GM21825 (cell line): Measurements from ENCODE around the gene IFNB1.
A peak's percentile ranks its signal among the peaks of the same experiment; 100 is the strongest.

Experiments used
- ATAC-seq: cut with Tn5 transposase; IDR thresholded peaks from one replicate; pipeline ENCODE4 v1.9.1; 2021; ENCODE audit warnings: mild to moderate bottlenecking, moderate library complexity; ENCODE audit not compliant: unreplicated experiment

IFNB1 gene

DNA sequence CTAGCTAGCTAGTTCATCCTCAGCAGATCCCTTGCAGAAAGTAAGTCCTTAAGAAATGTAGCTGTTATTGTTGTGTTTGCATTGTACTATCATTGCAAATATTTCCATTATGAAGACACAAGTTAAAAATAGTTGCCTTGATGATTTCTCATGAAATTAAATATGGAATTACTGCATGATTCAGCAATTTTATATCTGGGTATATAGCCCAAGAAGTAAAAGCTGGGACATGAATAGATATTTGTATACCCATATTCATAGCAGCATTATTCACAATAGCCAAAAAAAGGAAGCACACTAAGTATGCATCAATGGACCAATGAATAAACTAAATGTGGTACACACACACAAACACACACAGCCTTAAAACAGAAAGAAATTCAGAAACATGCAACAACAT lies 6.8 kb downstream of the IFNB1 start:
- no peak for ATAC-seq

DNA sequence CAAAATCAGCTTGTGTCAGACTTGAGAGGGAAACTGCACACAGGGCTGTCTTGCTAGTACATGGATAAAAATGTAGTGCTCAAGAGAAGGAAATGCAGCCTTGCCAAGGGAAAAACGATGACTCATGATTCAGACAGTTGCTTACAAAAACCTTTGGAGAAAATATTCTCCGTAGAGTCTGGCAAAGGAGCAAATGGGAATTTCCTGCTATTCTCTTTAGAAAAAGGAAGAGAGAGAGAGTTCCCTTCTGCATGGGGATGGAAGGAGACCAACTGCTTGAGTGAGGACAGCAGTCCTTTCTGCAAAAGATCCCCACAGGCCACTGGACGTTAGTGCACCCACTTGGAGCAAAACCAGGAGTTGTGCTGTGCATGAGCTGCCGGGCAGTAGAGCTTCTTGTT lies 7.6 kb downstream of the IFNB1 start:
- ATAC-seq, result no peak

DNA sequence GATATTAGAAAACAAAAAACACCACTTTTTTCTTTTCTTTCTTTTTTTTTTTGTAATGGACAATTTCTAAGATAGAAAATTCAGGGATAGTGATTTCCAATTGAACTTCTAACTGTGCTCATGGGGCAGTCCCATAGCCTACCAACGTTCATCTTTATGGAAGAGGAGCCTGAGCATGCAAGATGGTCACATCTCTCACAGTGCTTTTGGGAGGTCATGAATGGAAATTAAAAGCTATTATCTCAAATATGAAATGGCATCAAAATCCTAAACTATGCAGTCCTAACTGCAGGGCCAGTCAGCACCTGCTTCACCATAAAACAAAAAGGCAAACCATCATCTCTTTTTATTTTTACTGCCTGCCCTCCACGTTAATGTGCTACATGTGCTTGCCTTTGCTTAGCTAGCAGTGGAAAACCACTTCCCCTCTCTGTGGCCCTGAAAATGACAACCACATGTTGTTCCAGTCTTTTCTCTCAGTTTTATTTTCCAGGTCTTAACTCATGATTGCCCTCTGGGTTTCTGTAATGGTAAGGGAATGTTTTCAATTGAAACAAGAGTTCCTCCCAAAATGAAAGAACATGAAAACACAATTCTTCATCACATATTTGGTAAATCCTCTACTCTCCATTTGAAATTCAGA lies 16.7 kb downstream of the IFNB1 start:
- peak; percentile 63 for ATAC-seq

DNA sequence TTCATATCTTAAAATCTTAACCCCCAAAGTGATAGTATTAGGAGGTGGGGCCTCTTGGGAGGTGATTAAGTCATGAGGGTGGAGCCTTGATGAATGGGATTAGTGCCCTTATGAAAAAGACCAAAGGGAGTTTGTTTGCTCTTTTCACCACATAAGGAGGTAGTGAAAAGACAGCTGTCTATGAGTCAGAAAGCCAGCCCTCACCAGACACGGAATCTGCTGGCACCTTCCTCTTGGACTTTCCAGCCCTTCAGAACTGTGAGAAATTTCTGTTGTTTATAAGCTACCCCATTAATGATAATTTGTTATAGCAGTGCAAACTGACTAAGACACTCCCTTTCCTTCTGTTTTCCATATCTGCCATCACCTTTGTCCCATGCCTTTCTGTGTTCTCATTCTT lies 20.8 kb downstream of the IFNB1 start:
- no peak for ATAC-seq

GRCh38 chr9:21053851-21054250 lies 23.9 kb downstream of the IFNB1 start:
- no peak for ATAC-seq

DNA sequence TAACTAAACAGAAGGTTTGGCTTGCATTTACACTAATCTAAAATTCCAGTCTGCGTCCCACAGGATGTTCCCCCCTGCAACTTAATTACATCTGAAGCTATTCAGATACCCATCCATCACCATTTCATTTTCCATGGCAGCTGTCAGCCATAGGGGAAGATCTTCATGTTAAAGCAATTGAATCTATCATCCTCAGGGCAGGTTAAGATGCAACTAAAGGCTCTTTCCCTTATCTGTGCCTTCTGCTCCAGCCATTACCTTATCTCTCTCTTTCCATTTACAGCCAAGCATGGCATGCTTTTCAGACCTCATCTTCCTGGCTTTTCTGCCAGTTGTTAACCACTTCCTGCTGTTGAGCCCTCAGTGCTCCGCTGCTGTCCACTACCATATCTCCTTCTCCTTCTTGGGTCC lies 30.5 kb downstream of the IFNB1 start:
- no peak for ATAC-seq

DNA sequence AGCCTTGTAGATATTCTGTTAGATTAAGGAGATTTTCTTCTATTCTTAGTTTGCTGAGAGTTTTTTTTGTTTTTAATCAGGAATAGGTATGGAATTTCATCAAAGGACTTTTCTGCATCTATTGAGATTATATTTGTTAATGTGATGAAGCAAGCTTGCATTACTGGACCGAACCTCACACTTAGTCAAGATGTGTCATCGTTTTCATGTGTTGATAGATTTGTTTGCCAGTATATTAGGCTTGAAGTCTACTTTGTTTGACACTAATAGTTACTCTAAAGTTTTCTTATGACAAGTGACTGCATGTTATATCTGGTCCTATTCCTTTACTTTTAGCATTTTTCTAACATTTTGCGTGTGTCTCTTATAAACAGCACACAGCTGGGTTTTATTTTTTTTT lies 33.9 kb downstream of the IFNB1 start:
- no peak for ATAC-seq

DNA sequence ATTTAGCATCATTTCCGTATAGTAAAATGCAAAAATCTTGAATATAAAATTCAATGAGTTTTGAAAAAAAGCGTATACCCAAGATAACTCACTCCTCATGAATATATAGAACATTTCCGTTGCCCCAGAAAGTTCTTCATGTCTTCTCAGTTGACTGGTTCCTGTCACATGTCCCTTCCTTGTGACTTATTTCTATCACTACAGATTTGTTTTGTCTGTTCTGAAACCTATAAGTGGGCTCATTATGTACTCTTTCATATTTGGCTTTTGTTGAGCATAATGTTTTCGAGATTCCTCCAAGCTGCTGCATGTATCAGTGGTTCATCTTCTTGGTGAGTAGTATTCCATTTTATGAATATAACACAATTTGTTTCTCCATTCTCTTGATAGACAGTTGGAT lies 35.3 kb downstream of the IFNB1 start:
- ATAC-seq, result no peak

GRCh38 chr9:21039302-21039701 lies 38.4 kb downstream of the IFNB1 start:
- no peak for ATAC-seq

DNA sequence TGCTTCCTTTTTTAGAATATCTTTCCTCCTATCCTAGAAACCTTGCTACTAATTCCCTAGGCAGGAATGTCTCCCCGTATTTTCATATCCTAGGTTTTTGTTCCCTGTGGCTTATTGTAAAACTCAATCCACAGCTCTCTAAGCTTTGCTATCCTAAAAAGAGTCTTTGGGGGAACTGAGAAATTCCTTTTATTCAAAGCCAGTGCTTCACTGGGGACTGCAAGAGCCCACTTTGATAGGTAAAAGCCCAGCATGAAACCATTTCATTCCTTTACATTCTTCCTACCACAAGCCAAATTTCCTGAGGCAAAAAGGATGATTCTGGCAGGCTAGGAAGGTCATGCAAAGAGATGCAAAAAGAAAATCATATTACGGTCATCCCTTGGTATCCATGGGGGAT lies 40.5 kb downstream of the IFNB1 start:
- no peak for ATAC-seq

GRCh38 chr9:21031808-21032183 lies 45.9 kb downstream of the IFNB1 start:
- ATAC-seq, result no peak

GRCh38 chr9:21031091-21031807 lies 46.5 kb downstream of the IFNB1 start, which contains the start of gene HACD4:
Gene HACD4, minus strand, starts transcription at chr9:21031640. Its CDS starts 50 bp downstream, at chr9:21031590.
- peak; percentile 77 for ATAC-seq

- ATAC-seq, result peak; percentile 70
Observed at GRCh38 chr9:21030389-21031035, 47.2 kb downstream of the IFNB1 start.

DNA sequence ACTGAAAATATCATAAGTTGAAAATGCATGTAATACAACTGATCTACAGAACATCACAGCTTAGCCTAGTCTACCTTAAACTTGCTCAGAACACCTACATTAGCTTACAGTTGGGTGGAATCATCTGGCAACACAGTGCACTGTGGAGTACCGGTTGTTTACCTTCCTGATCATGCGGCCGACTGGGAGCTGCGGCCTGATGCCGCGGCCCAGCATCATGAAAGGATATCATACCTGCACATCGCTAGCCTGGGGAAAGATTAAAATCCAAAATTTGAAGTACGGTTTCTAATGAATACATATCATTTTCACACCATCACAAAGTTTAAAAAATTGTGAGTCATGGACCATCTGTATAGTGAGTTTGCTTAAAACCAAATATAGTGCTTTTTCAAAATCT lies 48.1 kb downstream of the IFNB1 start:
- ATAC-seq, result no peak

- no peak for ATAC-seq
Observed at GRCh38 chr9:21028466-21028865, 49.3 kb downstream of the IFNB1 start.

DNA sequence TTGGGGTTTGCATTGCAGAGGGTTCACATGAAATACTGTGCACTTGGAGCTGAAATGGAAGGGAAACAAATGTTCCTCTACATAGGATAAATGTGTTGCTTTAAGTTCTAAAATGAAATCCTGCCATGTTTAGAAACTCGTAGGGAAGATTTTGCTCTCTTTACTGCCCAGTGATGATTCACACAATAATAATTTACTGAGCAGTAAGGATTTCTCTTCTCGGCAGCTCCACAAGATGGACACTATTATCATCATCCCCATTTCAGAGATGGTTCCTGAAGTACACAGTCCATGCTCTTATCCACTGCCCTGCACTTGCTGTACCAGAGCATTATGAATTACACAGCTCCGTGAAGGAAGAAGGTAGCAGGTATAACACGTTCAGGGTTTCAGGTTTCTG lies 50.4 kb downstream of the IFNB1 start:
- ATAC-seq, result no peak
